ENCODE measurements around the gene LRRK1.
"Not testable (repeated sequence)": the region's sequence is repeated elsewhere in the genome, so short reads cannot be mapped to it uniquely, and the experiment has no call there.

LRRK1 gene

DNA sequence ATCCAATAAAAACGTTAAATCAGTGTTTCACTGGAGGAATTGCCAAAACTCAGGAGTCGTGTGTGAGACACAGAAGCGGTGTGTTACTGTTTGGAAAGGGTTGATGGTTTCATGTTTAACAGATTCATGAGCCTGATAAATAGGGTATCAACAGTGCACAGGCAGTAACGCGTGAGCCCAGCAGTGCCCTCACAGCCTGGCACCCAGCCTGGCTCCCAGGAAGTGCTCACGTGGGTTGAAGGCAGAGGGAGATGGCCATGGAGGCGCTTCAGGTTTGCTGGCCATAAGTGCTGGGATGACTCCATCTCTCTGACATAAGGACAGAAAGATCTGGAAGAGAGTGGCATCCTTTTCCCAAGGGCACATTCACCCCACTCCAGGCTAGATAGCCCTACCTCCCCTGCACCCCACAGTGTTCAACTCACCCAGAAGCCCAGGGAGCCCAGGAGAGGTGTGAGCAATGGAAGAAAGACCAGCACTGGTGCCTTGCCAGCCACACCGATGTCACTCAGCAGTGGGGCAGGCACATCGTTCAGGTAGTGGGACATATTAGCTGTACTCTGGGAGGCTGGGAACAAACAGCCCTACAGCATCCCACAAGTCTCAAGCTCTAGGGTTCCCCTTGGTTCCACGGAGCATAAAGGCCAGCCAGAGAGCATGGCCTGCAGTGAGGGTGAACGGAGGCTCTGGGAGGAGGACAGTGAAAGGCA is 164.3 kb downstream of the LRRK1 start:
- no peak for DNase-seq

DNA sequence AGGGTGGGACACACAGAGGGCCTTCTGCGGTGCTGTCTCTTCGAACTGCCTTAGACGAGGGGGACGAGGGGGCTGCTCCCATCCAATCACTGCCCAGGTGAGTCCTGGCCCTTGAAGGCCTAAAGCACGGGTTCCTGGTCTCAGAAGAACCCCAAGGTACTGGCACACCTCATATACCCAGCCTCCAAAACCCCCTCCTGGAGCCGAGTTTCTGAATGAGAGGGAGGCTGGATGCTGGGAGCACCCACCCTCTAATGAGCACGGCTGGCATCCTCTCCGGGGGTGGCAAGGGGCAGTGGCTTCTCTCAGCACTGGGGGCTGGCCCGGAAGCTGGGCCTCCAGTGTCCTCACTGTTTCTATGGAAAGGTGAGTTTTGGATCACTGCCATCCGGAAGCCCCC is 165.6 kb downstream of the LRRK1 start:
- DNase-seq = no peak

DNA sequence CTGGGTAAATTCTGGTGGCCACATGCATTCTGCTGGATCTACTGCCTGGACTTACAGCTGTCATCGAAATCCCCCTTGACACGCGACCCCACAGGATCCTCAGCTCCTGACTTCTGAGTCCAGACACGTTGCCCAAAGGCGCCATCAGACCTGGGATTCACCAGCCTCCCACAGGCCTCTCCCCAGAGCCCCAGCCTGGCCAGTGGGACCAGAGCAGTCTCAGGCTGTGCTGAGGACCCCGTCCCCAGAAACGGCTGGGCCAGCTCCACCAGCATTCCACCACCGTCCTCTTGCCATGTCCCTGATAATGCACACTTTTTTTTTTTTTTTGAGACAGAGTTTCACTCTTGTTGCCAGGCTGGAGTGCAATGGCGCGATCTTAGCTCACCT is 166.1 kb downstream of the LRRK1 start:
- DNase-seq = no peak

DNA sequence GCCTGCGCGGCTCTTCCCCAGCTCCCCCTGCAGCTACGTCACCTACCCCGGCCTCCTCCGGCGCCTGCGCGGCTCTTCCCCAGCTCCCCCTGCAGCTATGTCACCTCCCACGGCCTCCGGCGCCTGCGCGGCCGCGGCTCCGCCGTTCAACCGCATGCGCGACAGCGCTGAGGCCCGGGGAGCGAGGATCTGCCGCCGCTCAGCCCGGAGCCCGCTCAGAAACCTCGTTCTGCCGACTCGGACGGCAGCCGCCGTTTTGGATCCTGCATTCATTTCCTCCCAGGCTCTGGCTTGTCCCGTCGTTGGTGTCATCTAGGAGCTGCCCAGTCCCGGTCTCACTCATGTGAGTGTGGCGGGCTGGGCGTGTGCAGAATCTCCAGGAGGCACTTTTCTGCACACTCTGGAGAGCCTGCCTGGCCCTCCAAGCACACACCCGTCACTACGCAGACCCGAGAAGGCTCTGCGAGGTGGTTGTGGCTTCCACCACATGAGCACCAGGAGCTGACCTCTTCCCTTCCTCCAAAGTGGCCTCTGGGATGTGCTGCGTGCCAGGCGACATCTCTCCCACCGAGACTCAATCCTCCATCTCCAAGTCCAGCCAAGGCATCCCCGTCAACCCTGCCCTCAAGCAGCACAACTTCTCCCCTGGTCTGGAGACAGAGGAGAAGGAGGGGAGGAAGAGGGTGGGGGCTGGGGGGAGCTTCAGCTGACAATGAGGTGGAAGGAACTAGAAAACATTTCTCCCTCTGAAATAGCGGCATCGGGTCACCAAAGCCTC is 167.4 kb downstream of the LRRK1 start:
- no peak for DNase-seq

DNA sequence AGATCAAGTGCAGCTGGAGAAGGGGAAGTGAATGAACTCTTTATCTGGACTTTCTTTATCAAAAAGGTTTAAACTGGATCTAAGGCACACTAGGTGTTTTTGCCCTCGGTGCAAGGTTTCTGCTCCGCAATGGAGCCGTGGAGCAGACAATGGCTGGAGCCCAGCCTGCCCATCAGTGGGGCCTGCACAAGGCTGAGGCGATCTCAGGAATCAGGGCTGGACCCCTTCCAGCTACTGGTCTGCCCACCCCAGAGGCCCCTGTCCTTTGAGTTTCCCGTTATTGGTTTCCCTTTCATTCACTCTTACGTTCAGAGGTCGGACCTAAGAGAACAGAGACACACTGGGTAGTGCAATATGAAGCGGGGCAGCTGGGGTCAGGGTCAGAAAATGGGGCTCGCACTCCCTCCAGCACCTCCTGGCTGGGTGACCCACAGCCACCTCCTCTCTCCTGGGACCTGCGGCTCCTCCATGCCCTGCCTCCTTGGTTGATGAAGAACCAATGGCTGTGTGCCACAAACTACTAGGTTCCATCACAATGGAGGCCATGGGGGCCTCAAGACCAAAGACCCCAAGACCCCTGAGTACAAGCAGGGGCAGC is 168.1 kb downstream of the LRRK1 start:
- no peak for DNase-seq

DNA sequence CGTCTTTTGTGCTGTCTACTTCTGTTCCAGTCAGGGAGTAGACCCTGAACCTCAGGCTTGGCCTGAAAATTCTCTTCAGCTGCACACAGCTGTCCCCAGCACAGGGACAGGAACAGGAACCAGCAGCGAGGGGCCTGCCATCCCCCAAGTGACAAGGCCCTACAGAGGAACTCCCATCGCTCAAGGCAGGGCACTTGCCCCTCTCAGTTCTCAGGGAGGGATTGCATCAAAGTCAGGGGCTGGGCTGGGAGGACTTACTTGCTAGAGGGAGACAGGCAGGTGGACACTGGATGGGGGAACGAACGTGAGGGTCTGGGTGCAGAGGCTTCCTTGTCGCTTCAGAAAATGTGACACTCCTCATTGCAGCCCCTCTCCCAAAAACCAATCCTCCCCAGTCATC is 169.1 kb downstream of the LRRK1 start:
- DNase-seq = no peak

DNA sequence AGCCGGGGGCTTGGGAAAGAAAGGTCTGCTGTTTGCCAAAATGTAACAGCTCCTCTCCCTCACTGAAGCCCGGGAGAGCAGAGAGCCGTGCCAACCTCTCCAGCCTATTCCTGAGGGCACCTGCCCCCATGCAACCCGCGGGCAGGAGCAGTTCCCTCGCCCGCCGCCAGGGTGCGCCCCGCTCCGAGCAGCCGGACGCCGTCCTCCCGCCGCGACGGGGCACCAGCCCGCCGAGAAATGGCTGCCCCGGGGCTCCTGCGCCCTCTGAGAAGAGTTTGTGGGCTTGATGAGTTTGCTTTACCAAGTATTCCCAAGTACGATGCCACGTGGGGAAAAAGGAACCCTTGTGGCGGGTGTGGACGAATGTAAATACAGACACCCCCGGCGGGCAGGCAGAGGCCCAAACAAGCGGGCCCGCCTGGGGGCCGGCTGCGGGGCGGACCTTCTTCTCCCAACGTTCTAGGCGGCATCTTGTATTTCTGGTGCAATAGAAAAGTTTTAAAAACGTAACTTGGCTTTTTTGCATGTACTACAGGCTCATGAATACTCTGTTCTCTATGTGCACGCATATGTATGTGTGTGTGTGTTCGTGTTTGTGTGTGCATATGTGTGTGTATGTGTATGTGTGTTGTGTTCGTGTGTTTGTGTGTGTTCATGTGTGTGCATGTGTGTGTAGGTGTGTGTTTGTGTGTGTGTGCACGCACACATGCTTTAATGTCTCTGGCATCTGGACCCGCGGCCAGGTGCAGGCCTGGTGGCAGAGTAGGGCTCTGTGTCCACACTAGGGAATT is 169.8 kb downstream of the LRRK1 start:
- DNase-seq = peak; percentile 84

DNA sequence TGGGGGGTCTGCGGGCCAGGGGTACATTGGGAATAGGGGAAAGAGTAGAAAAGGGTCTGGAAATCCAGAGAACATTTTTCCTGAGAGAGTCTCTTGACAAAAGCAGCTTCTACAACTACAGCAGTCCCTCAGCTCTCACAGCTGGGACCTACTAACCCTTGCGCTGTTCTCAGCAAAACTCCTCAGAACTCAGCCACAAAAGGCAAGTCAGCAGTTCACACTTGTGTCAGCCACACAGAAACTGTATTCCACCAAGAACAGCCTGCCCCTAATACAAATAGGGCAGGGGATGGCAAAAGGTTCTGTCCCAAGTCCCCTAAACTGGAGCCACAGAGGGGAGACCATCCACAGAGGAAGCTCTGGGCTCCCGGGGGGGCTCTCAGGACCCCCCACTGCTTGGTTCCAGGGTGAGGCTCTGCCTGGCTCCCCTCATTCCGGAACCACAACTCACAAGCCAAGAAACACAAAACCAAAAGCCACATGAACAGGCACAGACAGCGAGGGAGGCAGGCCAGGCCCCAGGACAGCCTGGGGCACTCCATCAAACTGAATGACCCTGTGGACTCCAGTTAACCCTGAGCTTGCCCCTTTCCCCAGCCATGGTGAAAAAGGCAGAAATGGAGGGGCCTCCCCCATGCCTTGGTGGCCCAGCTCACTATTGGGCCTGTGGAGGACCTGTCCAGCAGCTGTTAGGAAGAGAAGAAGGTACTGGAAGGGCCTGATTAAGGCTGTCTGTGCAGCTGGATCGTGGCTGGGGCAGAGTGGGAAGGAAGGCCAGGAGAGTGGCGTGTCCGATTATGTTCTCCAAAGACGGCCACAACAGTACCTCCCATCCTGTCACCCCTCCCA is 170.6 kb downstream of the LRRK1 start:
- DNase-seq = no peak

DNA sequence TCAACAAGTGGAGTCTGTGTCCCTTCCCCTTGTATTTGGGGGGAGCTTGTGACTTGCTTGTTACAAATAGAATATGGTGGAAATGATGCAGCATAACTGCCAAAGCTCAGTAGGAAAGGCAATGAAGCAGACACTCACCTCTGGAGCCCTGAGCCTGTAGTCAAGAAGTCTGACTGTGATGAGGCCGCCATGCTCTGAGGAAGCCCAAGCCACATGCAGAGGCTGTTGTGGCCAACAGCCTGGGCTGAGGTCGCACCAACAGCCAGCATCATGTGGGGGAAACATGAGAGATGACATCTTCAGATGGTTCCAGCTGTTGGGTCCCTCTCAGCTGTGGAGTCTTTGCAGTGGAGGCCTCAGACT is 171.3 kb downstream of the LRRK1 start:
- no peak for DNase-seq

DNA sequence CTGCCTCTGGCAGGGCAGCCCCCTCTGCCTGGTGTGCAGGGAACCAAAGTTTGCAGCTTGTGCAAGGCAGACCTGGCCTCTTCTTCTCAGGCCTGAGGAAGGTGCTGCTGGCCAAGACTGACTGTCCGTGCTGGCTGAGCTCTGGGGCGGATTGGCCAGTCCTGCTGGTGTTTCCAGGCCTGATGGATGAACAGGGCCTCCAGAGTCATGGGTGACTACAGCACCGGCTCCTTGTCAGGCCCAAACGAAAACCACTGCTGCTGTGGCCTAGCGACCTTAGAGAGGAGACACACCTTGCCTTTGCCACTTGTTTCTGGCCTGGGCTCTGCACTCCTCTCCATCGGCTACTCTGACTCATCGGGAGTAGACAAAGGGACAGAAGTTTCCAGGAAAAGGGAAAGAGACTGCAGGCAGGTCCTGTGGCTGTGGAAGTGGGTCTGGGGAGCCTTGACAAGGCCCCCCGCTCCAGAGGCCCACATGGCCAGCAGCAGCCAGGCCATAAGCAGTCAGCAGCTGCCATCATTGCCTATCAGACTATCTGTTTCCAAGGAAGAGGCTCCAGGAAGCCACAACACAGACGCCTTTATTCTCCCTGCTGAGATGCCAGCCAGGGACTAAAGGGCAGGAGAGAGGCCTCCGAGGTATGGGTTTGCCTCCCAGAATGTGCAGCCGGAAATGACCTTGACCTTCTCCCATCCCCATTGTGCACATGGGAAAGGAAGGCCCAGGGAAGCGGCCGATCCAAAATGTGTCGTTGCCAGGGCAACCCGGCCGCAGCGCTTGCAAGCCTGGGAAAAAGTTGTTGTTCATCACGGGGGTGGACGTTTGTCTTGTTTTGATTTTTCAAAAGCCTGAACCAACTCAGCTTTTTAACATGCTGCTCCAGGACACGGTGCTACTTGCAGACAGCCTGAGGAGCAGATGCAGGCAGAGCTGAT is 172.2 kb downstream of the LRRK1 start:
- no peak for DNase-seq

DNA sequence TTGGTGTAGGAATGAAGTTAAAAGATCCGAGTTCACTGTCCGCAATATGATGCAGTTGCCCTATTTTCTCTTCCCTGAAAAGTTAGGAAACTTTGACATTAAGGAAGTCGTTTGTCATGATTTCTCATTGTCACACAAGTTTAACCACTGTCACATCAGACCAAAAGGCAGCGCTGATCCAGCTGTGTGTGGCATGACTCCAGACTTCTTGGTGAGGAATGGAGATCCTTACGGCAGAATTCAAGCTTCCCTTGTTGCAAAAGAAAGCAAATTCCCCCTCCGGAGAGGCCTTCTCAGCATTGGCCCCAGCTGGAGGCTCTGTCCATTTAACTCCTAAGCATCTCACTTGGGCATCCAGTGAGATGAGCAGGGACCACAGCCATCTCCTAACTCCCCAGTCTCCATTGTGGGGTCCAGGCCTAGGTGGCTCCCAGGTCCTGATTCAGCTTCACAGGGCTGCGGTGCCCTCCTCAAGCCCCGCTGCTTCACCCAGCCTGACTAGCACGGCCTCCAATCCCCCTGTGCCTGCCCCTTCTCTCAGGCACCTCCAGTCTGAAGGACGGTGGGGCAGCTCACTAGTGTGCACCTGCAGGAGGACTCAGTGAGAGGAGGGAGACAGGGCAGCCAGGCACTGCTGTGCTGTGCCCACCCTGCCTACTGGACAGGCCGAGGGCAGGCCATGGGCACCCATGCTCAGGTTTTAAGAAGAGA is 173.2 kb downstream of the LRRK1 start:
- DNase-seq = no peak

DNA sequence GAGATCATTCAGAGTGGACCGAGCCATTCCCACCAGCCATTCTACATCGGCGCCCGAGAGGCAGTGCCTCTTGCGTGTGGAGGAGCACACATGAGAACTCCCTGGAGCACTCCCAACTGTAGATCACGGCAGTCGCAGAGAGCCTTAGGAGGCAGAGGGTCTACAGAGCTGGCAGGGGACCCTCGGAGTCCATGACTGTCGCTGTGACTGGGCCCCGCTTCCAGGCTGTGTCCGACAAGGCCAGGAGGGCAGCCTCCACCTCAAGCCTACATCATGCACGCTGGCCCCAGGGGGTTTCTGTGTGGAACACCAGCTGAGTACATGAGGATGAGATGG is 173.7 kb downstream of the LRRK1 start:
- no peak for DNase-seq

DNA sequence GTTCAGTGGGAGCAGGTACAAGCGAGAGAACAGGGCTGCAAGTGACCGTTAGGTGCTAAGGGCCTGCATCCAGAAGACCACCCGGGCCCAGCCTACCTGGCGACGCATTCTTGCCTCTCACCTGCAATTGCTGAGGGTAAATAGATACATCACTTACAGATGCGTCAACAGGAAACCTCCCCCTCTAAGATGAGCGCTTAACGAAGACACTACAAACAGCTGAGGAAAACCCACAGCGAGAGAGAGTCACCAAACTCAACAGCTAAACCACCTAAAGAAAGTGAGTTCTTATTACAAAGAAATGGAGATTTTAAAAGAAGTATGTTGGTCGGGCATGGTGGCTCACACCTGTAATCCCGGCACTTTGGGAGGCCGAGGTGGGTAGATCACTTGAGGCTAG is 174.8 kb downstream of the LRRK1 start:
- no peak for DNase-seq

DNA sequence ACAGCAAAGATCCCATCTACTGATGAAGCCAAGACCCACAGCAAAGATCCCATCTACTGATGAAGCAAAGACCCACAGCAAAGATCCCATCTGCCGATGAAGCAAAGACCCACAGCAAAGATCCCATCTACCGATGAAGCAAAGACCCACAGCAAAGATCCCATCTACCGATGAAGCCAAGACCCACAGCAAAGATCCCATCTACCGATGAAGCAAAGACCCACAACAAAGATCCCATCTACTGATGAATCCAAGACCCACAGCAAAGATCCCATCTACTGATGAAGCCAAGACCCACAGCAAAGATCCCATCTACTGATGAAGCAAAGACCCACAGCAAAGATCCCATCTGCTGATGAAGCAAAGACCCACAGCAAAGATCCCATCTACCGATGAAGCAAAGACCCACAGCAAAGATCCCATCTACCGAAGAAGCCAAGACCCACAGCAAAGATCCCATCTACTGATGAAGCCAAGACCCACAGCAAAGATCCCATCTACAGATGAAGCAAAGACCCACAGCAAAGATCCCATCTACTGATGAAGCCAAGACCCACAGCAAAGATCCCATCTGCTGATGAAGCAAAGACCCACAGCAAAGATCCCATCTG is 176.7 kb downstream of the LRRK1 start:
- DNase-seq = not testable (repeated sequence)

DNA sequence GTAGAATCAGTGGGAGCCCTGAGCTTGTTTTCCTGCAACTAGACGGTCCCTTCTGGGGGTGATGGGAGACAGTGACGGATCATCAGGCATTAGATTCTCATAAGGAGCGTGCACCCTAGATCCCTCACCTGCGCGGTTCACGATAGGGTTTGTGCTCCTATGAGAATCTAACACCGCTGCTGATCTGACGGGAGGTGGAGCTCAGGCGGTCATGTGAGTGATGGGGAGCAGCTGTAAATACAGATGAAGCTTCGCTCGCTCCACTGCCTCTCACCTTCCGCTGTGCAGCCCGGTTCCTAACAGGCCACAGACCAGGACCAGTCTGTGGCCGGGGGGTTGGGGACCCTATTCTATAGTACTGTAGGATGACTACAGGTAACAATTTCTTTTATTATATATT is 178.0 kb downstream of the LRRK1 start:
- no peak for DNase-seq

DNA sequence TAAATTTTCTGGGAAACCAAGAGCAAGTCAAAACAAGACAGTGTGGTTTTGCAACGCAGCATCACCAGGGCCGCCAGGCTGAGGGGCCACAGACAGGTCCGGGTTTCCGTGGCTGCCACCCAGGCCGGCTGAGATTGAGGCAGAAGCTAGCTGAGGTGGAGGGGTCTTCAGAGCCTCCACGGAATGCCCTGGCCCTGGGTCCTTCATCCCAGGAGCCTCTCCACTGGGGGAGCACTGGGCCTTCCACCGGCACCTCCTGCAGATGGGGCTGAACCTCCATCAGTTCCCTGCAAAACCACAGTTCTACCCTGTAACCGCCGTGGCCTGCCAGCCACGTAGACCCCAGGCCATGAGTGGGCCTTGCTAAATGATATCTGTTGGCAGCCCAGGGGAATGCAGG is 180.0 kb downstream of the LRRK1 start:
- DNase-seq = no peak

DNA sequence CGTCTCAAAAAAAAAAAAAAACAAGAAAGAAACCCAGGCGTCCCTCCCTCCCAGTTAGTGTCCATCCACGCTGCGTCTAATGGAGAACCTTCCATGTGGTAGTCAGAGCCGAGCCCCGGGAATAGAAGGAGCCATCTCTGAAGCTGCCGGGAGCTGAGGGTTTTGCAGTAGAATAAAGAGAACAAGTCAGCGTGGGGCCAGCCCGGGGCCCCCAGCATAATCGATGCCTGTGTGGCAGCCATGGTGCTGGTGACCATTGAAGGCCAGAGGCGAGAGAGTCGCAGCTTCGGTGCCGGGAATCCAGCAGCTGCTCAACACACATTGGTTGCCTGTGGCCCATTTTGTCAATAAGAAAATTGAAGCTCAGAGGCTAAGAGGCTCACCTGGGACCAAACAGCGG is 181.0 kb downstream of the LRRK1 start:
- no peak for DNase-seq

DNA sequence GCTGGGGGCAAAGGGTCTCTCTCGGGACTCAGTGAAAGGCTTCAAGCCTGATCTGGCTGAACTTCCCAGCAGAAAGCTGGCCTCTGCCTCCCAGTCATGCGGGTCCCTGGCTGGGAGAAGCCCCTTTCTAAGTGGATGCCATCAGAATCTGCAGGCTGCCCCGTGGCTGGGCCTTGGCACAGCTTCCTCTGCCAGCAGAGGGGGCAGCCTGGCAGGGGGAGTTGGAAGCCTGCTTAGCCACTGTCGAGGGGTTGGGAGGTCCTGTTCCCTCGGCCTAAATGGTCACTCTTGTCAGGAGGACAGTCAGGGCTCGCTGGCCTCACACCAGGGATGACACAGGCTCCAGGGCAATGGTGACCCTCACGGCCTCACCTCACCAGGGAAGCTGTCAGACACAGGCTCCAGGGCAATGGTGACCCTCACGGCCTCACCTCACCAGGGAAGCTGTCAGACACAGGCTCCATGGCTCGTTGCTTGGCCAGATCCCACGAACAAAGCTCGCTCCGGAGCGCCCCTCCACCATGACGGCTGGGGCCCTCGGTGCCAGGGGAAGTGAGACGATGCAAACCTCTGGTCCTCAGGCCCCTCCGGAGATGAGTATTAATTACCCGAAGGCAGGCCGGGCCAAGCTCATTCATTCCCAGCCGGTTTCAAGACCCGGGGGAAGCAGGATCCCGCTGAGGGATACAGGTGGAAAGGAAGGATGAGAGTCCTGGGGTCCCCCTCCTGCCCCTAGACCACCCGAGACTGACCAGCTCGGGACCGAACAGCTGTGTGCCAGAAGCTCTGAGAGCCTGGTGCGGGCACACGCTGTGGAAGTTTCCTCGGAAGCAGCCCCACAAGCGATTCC is 181.7 kb downstream of the LRRK1 start:
- DNase-seq = no peak

DNA sequence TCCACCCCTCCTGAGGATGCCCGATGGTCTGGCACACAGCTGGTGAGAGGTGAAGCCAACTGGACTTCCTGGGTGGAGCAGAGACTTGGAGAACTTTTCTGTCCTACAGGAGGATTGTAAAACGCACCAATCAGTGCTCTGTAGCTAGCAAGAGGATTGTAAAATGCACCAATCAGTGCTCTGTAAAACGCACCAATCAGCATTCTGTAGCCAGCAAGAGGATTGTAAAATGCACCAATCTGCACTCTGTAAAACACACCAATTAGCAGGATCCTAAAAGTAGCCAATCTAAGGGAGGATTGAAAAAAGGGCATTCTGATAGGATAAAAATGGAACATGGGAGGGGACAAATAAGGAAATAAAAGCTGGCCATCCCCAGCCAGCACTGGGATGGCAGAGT is 182.5 kb downstream of the LRRK1 start:
- DNase-seq = no peak

Measured in activated naive CD4-positive, alpha-beta T cell treated with anti-CD3 and anti-CD28 coated beads, Interleukin-2, amount 50 U/mL, for 16 hours (primary cell).